Peyer's patch (tissue), 4 donors: ENCODE results near the gene RNF146. TPM values are rescaled to one million over a fixed set of nuclear protein-coding genes. Genes with fewer than 3 reads are reported as not detected.

ENCODE experiments used
- small RNA-seq, 2 donors: library from RNA; depleted of rRNA; stranded (forward); fragments of <200 nt; gene quantifications; one replicate each; pipeline ENCODE3, GENCODE V24; 2016
- total RNA-seq, 4 donors: library from RNA; depleted of rRNA; stranded (reverse); fragments of >200 nt; gene quantifications; one replicate each; pipeline ENCODE4 v1.1.0, GENCODE V29; 2016

Gene RNF146
- total RNA-seq, 4 donors from 2014 or later: 21.5 to 87.5 (median 37.7) TPM

Small RNAs within 50 kb of the gene (small RNA-seq; reads per million reads assigned to genes)
- 0 reads per million in 2 donors for gene RNA5SP217

Other genes with a start within 250 kb of the RNF146 start
- gene RSPO3, start 148.2 kb upstream of the RNF146 start, total RNA-seq: 10 to 100 TPM in 1 of 4 donors, 1 to 10 TPM in 3; 1.9 to 10.7 (median 4.0) TPM
- 10 to 100 TPM; 48.9 to 71.8 (median 60.0) TPM for gene ECHDC1, start 76.7 kb downstream of the RNF146 start, total RNA-seq
- 1 to 10 TPM in 3 of 4 donors, under 1 TPM in 1; 0.53 to 5.0 (median 3.8) TPM for gene KIAA0408, start 192.5 kb downstream of the RNF146 start, total RNA-seq